ENCODE measurements around the gene NCR2.

DNA sequence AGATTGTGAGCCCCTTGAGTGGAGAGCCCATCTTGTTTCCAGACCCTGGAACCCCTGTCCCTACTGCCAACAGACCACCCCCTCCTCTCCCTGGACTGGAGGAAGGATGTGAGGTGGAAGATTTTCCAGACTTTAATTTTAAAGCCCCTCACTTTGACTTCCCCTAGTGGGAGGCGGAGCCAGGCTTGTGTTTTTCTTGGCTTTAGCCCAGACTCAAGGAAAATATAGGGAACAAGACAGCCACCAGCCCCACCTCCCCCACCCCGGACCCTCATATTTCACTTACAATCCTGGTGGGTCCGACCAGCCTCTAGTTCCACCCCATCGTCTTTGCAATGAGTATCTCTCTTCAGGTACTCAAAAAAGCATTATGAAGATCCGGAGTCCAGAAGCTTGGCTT, 40.8 kb downstream of the NCR2 start:
- no peak for TF ChIP-seq ZNF274 (IDR thresholded peaks at IDR 0.05; ENCODE audit: low read depth, low read length)
- no peak for TF ChIP-seq YY1 (IDR thresholded peaks at IDR 0.05; ENCODE audit: insufficient read depth, insufficient read length)

Data from NT2/D1 (cell line).